ENCODE measurements around the gene PACSIN2. TPM values are rescaled to one million over a fixed set of nuclear protein-coding genes. Genes with fewer than 3 reads are reported as not detected.

The PACSIN2 gene
- polyA plus RNA-seq, 3 donors from 2014 or later = 18.4 to 31.6 (median 23.0) TPM

DNA sequence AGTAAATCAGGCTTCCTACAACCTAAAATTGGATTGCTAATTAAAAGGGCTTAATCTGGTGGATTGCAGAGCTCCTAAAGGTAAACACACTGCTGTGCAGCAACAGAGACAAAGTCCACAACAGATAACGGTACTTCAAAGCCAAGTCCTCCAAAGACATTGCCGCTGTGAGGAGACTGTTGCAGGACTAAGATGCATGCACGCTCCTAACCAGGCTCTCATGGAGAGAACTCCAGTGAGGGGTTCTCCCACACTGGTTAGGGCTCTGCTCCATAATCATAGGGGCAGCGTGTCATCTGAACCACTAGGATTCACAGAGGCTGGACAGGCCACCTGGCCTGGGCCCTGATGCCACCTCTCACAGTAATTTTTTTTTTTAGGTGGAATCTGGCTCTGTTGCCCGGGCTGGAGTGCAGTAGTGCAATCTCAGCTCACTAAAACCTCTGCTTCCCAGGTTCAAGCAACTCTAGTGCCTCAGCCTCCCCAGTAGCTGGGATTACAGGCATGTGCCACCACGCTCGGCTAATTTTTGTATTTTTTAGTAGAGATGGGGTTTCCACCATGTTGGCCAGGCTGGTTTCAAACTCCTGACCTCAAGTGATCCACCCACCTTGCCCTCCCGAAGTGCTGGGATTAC is 101.0 kb downstream of the PACSIN2 start:
- no peaks in the 10 kb centered on the region for H3K27me3 Mint-ChIP-seq (ENCODE audit: low read depth in 3 of 3)
- peaks cover 0 to 6% (median 0%) of the 10 kb centered on the region in 3 donors for H3K36me3 Mint-ChIP-seq
- H3K4me3 Mint-ChIP-seq = no peak overlapping the region
- no peaks in the 10 kb centered on the region for H3K9me3 Mint-ChIP-seq
- peaks cover 17 to 20% of the 10 kb centered on the region in 2 donors for H3K4me1 Mint-ChIP-seq
- DNase-seq = no peak
- H3K27ac Mint-ChIP-seq = no peak overlapping the region

DNA sequence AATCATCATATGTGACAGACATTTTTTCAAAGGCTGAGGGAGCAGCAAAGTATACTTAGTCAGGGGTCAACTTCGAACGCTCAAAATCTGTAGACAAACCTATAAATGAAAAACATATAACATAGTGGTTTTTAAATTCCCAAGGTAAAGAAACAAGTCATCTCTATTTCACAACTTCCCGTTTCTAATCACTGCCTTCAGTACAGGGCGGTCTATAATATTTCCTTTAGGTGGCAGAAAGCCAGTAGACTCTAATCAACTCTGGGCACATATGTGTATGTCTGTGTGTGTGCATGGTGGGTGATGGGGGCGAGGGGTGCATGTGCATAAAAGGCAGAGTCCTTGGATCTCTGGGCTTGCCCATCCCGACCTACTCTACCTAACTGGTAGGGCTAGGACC is 102.9 kb downstream of the PACSIN2 start:
- Mint-ChIP-seq H3K36me3 (peaks cover 0 to 11% (median 3%) of the 10 kb centered on the region in 3 donors), H3K9me3 (no peaks in the 10 kb centered on the region), H3K27ac (no peak overlapping the region), H3K4me1 (peaks cover 6 to 7% of the 10 kb centered on the region in 2 donors), H3K4me3 (no peak overlapping the region), H3K27me3 (ENCODE audit: low read depth in 3 of 3) (no peaks in the 10 kb centered on the region)
- DNase-seq = no peak

DNA sequence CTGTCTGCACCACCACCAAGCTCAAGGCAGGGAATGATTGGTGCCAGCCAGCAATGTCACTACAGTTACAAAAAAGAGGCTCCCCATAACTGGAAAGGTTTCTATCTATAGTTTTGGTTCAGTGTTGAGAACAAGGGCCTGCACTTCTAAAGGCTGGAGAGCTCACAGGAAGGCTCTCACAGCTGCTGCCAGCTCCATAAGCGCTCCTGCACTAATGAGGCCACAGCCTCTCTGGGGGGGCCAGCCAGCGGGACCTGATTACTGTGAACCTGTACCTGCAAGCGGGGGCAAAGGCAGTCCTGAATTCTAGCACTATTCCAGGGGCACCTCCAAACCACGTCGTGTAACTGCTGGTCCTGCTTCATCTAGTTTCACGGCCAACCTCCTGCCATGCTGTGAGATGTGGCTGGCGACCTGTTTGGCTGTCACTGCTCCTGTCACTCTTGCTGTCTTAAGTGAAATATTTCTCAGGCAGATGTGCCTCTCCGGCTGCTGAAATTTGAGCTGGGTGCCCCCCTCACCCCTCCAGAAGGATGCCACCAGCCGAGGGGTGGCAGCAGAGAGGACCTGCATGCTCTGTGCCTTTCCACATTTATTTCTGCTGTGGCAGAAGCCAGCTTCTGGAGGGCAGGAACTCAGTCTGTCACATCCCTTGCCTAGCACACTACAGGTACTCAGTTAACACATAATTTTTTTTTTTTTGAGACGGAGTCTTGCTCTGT is 104.6 kb downstream of the PACSIN2 start:
- no peaks in the 10 kb centered on the region for H3K9me3 Mint-ChIP-seq
- no peaks in the 10 kb centered on the region for H3K27me3 Mint-ChIP-seq (ENCODE audit: low read depth in 3 of 3)
- H3K4me3 Mint-ChIP-seq = no peak overlapping the region
- DNase-seq = no peak
- H3K4me1 Mint-ChIP-seq = peaks cover 3 to 4% of the 10 kb centered on the region in 2 donors
- no peak overlapping the region for H3K27ac Mint-ChIP-seq
- peaks cover 0 to 11% (median 6%) of the 10 kb centered on the region in 3 donors for H3K36me3 Mint-ChIP-seq

DNA sequence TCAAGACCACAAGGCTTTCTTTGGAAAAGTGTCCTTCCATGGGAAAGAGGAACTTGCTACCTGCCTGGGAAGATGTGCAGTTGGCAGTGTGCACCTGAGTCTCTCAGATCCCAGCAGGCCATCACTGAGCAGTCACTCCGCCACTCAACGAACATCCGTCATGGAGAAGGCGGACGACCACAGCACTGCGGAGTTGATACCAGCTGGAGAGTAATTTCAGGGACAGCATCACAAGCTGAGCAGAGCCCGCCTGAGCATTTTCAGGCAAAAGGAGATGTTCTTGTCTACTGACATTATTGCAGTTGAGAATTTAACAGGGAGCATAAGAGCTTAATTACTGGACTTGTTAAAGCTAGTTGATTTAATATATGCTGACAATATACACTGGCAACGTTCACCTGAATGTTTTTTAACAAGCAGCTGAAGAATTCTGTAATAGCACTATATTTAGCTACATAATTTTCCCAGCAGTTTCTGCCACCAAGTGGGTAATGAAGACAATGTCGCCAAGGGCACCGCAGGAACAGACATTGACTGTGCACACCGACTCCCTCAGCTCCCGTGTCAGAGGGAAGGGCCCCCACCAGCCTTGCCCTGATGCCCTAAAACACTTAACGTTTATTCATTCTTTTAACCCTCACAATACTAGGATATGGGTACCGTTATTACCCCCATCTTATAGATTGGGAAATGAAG is 105.4 kb downstream of the PACSIN2 start:
- Mint-ChIP-seq H3K4me3 (no peak overlapping the region), H3K36me3 (peaks cover 0 to 11% (median 6%) of the 10 kb centered on the region in 3 donors), H3K9me3 (no peaks in the 10 kb centered on the region), H3K4me1 (peaks cover 2 to 4% of the 10 kb centered on the region in 2 donors), H3K27ac (no peak overlapping the region), H3K27me3 (ENCODE audit: low read depth in 3 of 3) (no peaks in the 10 kb centered on the region)
- DNase-seq = no peak

DNA sequence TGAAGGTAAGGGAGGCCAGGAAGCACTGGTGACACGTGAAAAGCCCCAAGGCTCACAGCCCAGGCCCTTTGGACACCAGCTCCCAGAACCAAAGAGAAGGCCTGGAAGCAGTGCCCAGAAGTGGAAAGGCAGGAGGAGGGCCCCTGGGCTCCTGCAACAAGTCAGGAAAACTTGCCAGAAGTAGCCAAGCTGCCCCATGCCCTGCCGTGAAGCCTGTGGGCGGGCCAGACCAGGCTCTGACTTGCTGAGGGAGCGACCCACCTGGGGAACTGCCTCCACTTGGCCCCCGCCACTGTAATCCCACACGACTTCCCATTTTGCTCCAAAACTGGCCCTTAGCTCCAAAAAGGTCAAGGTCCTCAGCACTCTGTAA is 106.6 kb downstream of the PACSIN2 start:
- no peak for DNase-seq
- H3K27ac Mint-ChIP-seq = no peak overlapping the region

DNA sequence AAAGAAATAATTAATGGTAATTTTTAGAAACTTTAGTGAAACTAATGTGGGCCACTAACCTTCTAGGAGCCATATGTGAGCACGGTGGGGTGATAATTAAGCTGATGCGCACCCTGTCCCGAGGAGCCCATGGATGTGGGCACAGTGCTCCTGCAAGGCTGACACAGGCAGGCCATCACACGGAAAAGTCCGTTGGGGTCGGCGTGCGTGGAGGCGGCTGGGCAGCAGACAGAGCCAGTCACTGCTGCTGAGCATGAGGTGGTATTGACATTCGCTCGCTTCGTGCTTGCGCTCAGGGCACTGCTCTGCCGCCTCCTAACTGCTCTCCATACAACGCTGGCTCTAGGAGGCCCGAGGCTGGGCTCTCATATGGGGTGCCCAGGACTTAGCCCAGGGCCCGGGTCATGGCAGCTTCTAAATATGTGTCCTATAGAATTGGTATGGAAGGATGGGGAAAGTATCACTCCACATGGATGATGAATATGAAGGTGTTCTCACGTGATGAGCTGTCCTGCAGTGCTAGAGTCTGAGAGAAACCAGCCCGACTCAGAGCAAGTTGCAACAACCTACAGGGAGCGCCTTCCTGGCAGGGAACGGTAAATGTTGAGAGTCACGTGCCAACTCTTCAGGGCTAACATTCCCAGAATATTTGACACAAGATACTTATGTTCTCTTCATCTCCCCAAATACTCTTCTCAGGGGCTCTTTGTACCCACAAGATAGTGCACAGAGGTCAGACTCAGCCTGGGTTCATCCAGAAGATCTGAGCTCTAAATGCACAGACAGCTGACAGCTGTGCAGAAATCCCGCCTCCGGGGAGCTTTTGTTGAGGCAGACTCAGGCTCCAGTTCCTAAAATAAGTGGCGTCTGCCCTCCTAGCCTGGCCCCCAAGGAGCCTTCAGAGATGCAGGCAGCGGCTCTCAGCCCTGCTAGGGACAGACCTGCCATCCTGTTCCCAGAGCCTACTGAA is 107.3 kb downstream of the PACSIN2 start:
- Mint-ChIP-seq H3K4me1 (peaks cover 4 to 5% of the 10 kb centered on the region in 2 donors), H3K9me3 (no peaks in the 10 kb centered on the region), H3K36me3 (peaks cover 0 to 11% (median 6%) of the 10 kb centered on the region in 3 donors), H3K27me3 (ENCODE audit: low read depth in 3 of 3) (no peaks in the 10 kb centered on the region), H3K4me3 (no peak overlapping the region), H3K27ac (no peak overlapping the region)
- DNase-seq = no peak

More for the DNA sequence above, 106.6 kb downstream of the PACSIN2 start:
- Mint-ChIP-seq H3K4me3 (no peak overlapping the region), H3K27me3 (ENCODE audit: low read depth in 3 of 3) (no peaks in the 10 kb centered on the region), H3K36me3 (peaks cover 0 to 11% (median 6%) of the 10 kb centered on the region in 3 donors), H3K4me1 (peaks cover 4 to 5% of the 10 kb centered on the region in 2 donors), H3K9me3 (no peaks in the 10 kb centered on the region)

DNA sequence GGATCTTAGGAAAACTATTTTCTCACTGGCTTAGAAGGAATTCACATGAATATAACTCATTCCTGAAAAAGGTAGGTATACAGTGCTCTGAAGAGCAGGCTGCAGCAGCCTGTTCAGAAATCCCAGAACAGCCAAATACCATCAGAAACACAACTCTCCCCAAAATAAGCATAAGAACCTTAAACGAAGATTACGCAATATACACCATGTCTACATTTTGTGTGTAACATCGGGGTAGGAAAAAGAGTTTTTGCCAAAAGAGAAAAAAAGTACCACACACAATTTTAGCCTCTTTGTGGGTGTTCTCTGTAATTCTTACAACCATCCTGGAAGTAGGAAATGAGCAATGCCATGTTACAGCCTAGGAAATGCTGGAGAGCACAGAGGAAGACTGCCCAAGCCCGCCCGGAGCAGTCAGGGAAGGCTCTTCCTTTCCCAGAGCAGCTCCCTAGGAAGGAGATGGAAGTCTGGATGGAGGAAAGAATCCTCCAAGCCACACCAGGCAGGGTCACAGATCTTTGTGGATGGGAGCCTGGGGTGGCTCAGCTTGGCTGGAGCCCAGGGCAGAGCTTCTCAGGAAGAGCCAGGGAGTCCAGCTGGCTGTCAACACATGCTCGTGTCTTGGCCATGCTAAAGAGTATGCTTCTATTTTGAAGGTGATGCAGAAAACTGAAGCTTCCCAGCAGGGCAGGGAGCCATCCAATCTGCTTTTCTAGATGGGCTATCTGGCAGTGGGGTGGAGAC is 108.2 kb downstream of the PACSIN2 start:
- peaks cover 0 to 9% (median 6%) of the 10 kb centered on the region in 3 donors for H3K36me3 Mint-ChIP-seq
- H3K27me3 Mint-ChIP-seq (ENCODE audit: low read depth in 3 of 3) = no peaks in the 10 kb centered on the region
- no peak overlapping the region for H3K4me3 Mint-ChIP-seq
- peaks cover 4 to 5% of the 10 kb centered on the region in 2 donors for H3K4me1 Mint-ChIP-seq
- DNase-seq = no peak
- H3K9me3 Mint-ChIP-seq = no peaks in the 10 kb centered on the region
- no peak overlapping the region for H3K27ac Mint-ChIP-seq

DNA sequence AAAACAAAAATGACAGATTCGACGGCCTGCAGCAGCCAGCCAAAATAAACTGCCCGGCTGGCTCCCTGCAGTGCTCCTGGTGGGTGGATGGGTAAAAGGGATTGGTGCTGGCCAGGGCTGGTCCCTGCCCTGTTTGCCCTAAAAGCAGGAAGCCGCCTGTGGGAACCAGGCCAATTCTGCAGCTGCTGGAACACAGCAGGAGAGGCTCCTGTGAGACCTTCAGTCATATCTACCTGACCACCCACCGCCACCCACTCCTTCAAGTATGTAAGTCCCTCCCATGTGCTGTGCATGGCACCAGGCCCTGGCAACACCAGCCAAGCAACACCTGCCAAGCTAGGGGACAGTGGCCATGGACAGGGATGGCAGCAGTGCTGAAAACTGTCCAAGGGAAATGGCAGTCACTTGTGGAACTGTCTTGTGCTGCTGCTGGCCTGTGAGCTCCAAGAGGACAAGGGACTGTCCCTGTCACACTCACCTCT is 109.2 kb downstream of the PACSIN2 start:
- H3K36me3 Mint-ChIP-seq = peaks cover 0 to 9% (median 5%) of the 10 kb centered on the region in 3 donors
- peaks cover 3 to 4% of the 10 kb centered on the region in 2 donors for H3K4me1 Mint-ChIP-seq
- no peak overlapping the region for H3K27ac Mint-ChIP-seq
- H3K9me3 Mint-ChIP-seq = no peaks in the 10 kb centered on the region
- no peak for DNase-seq
- no peak overlapping the region for H3K4me3 Mint-ChIP-seq
- H3K27me3 Mint-ChIP-seq (ENCODE audit: low read depth in 3 of 3) = no peaks in the 10 kb centered on the region

DNA sequence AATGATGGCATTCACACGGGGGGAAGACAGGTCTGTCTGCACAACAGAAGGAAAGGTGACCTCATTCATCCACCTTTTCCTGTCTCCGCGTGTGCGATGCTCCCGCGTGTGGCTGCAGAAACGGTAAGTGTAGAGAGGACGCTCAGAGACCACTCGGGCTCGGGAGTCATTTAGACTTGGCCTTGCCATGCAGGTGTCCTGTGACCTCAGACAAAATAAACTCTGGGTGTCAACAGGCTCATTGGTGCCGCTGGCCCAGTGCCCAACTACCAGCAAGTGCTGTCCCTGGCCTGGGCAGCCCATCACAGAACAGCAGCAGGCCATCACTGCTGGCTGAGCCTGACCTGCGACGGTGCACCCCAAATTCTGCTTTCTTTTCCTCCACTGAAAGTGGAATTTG is 109.7 kb downstream of the PACSIN2 start:
- H3K4me1 Mint-ChIP-seq = peaks cover 3 to 4% of the 10 kb centered on the region in 2 donors
- H3K36me3 Mint-ChIP-seq = peaks cover 0 to 9% (median 5%) of the 10 kb centered on the region in 3 donors
- DNase-seq = no peak
- no peaks in the 10 kb centered on the region for H3K9me3 Mint-ChIP-seq
- no peak overlapping the region for H3K4me3 Mint-ChIP-seq
- no peaks in the 10 kb centered on the region for H3K27me3 Mint-ChIP-seq (ENCODE audit: low read depth in 3 of 3)
- H3K27ac Mint-ChIP-seq = no peak overlapping the region

DNA sequence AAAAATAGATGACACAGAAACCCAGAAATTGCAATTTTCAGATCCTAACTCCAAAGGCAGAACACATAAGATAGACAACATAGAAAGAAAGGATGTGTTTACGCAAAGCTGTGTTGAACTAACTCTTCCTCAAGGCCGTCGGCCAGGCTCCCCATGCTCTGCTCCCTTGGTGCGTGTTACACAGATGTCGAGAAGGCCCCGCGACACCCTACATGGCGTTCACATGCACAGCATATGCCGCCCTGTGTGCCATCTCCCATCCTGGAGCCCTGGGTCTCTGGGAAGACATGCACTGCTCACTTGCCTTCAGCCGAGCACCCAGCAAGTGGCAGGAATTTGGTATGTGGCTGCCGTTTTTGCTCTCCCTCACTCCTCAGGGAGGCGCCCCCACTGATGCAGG is 110.9 kb downstream of the PACSIN2 start:
- no peak for DNase-seq
- Mint-ChIP-seq H3K27ac (peak overlapping the region in 1 of 6 donors; percentile 24), H3K4me1 (peaks cover 3 to 4% of the 10 kb centered on the region in 2 donors), H3K4me3 (no peak overlapping the region), H3K9me3 (no peaks in the 10 kb centered on the region), H3K27me3 (ENCODE audit: low read depth in 3 of 3) (peaks cover 0 to 2% (median 0%) of the 10 kb centered on the region in 3 donors), H3K36me3 (peaks cover 0 to 9% (median 5%) of the 10 kb centered on the region in 3 donors)

DNA sequence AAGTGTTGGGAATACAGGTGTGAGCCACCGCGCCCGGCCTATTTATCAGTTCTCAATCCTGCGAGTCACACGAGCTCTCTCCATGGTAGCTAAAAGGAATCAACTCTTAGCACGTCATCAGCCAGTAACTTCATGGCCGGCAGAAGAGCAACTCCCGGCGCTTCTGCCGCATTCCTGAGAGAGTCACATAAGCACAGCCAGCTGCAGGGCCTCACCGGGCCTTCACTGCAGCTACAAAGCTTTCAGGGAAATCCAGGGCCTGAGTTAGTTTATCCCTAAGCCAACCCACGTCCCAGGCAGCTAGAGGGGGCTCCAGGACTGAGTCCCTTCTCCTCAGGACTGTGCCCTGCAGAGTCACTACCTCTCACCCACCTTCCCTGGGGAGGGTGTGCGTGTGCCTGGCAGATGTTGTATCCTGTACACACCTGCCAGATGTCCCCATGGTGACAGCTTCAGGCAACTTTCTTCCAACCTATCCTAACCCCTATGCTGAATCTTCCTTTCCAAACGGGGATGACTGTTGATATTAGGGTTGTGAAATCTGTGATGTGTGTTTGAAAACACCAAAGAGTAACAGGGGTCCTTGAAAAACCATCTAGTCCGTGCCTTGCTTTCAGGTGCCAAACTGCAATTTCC is 112.0 kb downstream of the PACSIN2 start:
- H3K27me3 Mint-ChIP-seq (ENCODE audit: low read depth in 3 of 3) = peaks cover 0 to 2% (median 0%) of the 10 kb centered on the region in 3 donors
- peaks cover 0 to 6% (median 0%) of the 10 kb centered on the region in 3 donors for H3K36me3 Mint-ChIP-seq
- peaks cover 4 to 6% of the 10 kb centered on the region in 2 donors for H3K4me1 Mint-ChIP-seq
- no peak overlapping the region for H3K4me3 Mint-ChIP-seq
- no peak for DNase-seq
- no peaks in the 10 kb centered on the region for H3K9me3 Mint-ChIP-seq
- peak overlapping the region in 1 of 6 donors; percentile 24 for H3K27ac Mint-ChIP-seq

DNA sequence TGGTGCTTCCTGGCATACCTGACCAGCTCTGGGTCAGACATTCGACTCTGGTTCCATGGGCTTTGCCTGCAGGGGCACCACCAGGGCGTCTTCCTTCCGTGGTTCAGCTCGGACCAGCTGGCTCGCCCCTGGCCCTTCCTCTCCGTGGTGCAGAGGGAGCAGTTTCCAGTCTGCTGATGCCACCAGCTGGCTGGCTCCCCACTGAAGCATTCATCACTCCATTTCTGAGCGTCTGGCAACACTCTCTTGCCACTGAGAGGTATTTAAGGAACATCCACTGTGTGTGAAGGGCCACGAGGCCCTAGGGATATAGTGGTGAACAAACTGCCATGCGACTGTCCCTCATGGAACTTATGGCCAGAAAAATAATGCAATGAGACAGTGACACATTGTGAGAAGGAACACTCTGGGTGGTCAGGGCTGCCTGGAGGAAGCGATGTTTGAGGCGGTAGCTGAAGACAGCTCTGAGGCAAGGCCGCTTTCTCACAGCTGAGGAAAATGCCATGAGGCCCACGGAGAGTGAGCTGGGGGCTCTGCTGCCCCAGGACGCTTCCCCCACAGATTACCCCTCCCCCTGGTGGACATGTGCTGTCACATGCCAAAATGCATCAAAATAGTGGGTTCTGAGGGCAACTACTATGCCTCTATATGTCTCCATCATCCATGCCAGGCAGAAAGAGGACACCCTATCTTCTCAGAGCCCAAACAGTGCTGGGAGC is 113.0 kb downstream of the PACSIN2 start:
- H3K27ac Mint-ChIP-seq = no peak overlapping the region
- H3K4me3 Mint-ChIP-seq = no peak overlapping the region
- no peak for DNase-seq
- H3K4me1 Mint-ChIP-seq = peaks cover 11 to 12% of the 10 kb centered on the region in 2 donors
- peaks cover 0 to 6% (median 0%) of the 10 kb centered on the region in 3 donors for H3K36me3 Mint-ChIP-seq
- no peaks in the 10 kb centered on the region for H3K9me3 Mint-ChIP-seq
- H3K27me3 Mint-ChIP-seq (ENCODE audit: low read depth in 3 of 3) = peaks cover 0 to 5% (median 0%) of the 10 kb centered on the region in 3 donors
